Sigmoid colon (tissue), 7 donors: ENCODE results near the gene KRT31. TPM values are rescaled to one million over a fixed set of nuclear protein-coding genes. Genes with fewer than 3 reads are reported as not detected.
A peak's percentile ranks its signal among the peaks of the same experiment; 100 is the strongest.
"Not testable (repeated sequence)": the region's sequence is repeated elsewhere in the genome, so short reads cannot be mapped to it uniquely, and the experiment has no call there.

Experiments
- DNase-seq: peaks from one replicate; pipeline ENCODE4 v3.0.0-alpha.2; 2019
- H3K27ac ChIP-seq, 4 donors: fragments of 200-600 bp; sonication (generic); one replicate each; pipeline ENCODE4 v1.5.1; 2016 to 2019; ENCODE audit warnings: mild to moderate bottlenecking in 1 of 4
- H3K27me3 ChIP-seq, 3 donors: fragments of 200-600 bp; sonication (generic); one replicate each; pipeline ENCODE4 v1.5.1; 2019; ENCODE audit warnings: mild to moderate bottlenecking in 1 of 3
- H3K36me3 ChIP-seq, 4 donors: fragments of 200-600 bp; sonication (generic); one replicate each; pipeline ENCODE4 v1.5.1; 2016 to 2019
- H3K4me1 ChIP-seq, 4 donors: fragments of 200-600 bp; sonication (generic); one replicate each; pipeline ENCODE4 v1.5.1; 2017 to 2019
- H3K4me3 ChIP-seq, 4 donors: fragments of 200-600 bp; sonication (generic); one replicate each; pipeline ENCODE4 v1.5.1; 2017 to 2019; ENCODE audit warnings: mild to moderate bottlenecking in 2 of 4, moderate library complexity in 1 of 4
- H3K9me3 ChIP-seq, 4 donors: fragments of 200-600 bp in 3 of 4; sonication (generic) in 3 of 4; one replicate each; pipeline versions ENCODE4 v1.5.1 to v1.6.1; 2013 to 2019
- EP300 ChIP-seq, 4 donors: sonication (generic); formaldehyde crosslinking; IDR thresholded peaks; one replicate each; pipeline ENCODE4 v1.6.1; 2017; ENCODE audit warnings: antibody characterized with exemption in 4 of 4
- POLR2A ChIP-seq, 2 donors: fragments of 450-650 bp; IDR thresholded peaks; one replicate each; pipeline ENCODE4 v1.6.1; 2016; ENCODE audit warnings: antibody characterized with exemption in 2 of 2, mild to moderate bottlenecking in 2 of 2, moderate library complexity in 2 of 2
- POLR2AphosphoS5 ChIP-seq, 4 donors: sonication (generic); formaldehyde crosslinking; IDR thresholded peaks; one replicate each; pipeline ENCODE4 v1.6.1; 2017; ENCODE audit warnings: antibody characterized with exemption in 4 of 4
- WGBS, 2 donors: extraction: QIAGEN DNeasy Blood & Tissue Kit; methylation state at CpG; one replicate each; pipeline ENCODE4 v1.1.7; 2013; 5-methylcytosine and 5-hydroxymethylcytosine counted together
- intact Hi-C: fragments of 100-400 bp; cut with DNase I; formaldehyde crosslinking; loops from one replicate; pipeline ENCODE4 v1.15.1; 2023
- polyA plus RNA-seq, 3 donors: library from polyadenylated mRNA; stranded (reverse); fragments of 200-250 nt; gene quantifications; one replicate each; pipeline ENCODE4 v1.2.3, GENCODE V29; 2013
- total RNA-seq, 4 donors: library from RNA; depleted of rRNA; stranded (reverse); fragments of >200 nt; gene quantifications; one replicate each; pipeline ENCODE4 v1.1.0, GENCODE V29; 2016
- TF ChIP-seq, protein P1 (sequence below), 4 experiments: fragments of 450-650 bp in 3 of 4; fragments of 200-600 bp in 1 of 4; IDR thresholded peaks; one replicate each; pipeline ENCODE4 v1.5.1; 2016 to 2019; ENCODE audit warnings: antibody characterized with exemption in 4 of 4, mild to moderate bottlenecking in 3 of 4, moderate library complexity in 2 of 4
- donor health status: healthy with polysubstance abuse.
- donor health status: Bipolar disorder and iron deficiency.
- donor health status: healthy.

KRT31 gene
- total and polyA plus RNA-seq, 7 donors = not detected

DNA sequence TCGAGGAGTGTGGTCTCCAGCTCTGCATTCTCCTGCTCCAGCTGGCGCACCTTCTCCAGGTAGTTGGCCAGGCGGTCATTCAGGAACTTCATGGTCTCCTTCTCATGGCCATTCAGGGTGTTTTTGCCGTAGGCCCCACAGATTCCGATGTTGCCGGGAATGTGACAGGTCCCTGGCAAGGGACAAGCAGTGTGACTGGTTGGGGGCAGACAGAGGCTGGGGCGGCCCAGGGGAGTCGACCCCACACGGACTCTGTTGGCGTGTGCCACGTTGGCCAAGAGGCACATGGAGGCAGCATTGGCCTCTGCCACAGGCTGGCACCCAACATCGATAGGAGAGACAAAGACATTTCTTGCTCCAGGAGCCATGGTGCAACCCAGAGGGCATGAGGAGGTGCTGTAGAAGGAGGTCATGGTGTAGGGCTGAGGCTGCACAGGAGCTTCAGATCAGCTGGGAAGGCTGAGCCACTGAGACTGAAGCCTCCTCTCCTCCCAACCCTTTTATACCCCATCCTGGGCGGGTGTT is 26.8 kb upstream of the KRT31 start, which contains the start of gene KRT37:
KRT37 (minus strand) TSS at position 475 of the 525 bp plus-strand sequence; CDS start at position 413, 62 bp downstream.
- no peaks in the 10 kb centered on the region for H3K36me3 ChIP-seq
- TF ChIP-seq EP300 (IDR thresholded peaks at IDR 0.05) = no peak
- TF ChIP-seq, protein P1, sequence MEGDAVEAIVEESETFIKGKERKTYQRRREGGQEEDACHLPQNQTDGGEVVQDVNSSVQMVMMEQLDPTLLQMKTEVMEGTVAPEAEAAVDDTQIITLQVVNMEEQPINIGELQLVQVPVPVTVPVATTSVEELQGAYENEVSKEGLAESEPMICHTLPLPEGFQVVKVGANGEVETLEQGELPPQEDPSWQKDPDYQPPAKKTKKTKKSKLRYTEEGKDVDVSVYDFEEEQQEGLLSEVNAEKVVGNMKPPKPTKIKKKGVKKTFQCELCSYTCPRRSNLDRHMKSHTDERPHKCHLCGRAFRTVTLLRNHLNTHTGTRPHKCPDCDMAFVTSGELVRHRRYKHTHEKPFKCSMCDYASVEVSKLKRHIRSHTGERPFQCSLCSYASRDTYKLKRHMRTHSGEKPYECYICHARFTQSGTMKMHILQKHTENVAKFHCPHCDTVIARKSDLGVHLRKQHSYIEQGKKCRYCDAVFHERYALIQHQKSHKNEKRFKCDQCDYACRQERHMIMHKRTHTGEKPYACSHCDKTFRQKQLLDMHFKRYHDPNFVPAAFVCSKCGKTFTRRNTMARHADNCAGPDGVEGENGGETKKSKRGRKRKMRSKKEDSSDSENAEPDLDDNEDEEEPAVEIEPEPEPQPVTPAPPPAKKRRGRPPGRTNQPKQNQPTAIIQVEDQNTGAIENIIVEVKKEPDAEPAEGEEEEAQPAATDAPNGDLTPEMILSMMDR (IDR thresholded peaks at IDR 0.05) = no peak
- TF ChIP-seq POLR2A (IDR thresholded peaks at IDR 0.05) = no peak
- no peak for TF ChIP-seq POLR2AphosphoS5 (IDR thresholded peaks at IDR 0.05)
- peaks cover 0 to 13% (median 11%) of the 10 kb centered on the region in 4 donors for H3K4me1 ChIP-seq
- H3K27me3 ChIP-seq = peaks cover 0 to 16% (median 0%) of the 10 kb centered on the region in 3 donors
- no peaks in the 10 kb centered on the region for H3K9me3 ChIP-seq
- intact Hi-C loops = no loop called here
- H3K4me3 ChIP-seq = no peak within 1 kb of the TSS
- WGBS, 2 donors = 93 to 94% methylated on average over 13 of the region's 13 CpGs
- no peak for DNase-seq
- H3K27ac ChIP-seq = no peak within 1 kb of the TSS

DNA sequence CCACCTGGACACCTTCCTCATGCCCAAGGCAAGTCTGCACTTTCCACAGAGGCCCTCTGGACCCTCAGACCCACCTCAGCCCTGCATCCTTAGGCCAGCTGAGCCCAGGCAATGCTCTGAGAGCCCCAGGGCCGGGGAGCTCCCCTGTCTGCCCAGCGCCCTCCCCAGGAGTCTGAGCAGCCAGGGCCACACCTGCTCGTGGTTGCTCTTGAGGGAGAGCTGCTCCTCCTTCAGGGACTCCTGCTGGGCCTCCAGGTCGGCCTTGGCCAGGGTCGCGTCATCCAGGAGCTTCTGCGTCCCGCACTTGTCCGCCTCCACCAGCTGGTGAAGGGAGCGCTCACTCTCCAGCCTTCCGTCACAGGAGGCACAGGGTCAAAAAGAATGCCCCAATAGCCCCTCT is 25.2 kb upstream of the KRT31 start:
- H3K36me3 ChIP-seq, DNase-seq, H3K4me3 ChIP-seq, H3K9me3 ChIP-seq, intact Hi-C loops, H3K27ac ChIP-seq: not testable (repeated sequence)
- Histone ChIP-seq H3K4me1 (peaks cover 0 to 13% (median 11%) of the 10 kb centered on the region in 4 donors), H3K27me3 (peaks cover 0 to 21% (median under 1%) of the 10 kb centered on the region in 3 donors)
- whole genome bisulfite sequencing, 2 donors = 84 to 86% methylated on average over 11 of the region's 11 CpGs

DNA sequence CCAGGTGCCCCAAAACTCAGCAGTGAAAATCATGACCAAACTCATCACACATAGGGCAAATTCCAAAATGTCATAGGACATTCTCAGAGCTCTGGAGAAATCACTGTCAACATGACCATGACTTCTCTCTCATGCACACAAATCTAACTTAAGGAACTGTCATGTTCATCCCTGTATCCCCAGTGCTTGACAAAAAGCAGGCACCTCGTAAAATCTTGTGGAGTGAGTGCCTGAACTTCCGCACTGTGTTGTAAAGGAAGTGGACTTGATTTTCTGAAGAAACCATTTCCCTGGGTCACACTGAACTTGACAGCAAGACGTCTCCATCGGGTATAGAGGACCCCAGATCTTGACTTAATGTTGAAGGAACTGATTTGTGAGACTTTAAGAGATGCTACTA is 24.2 kb upstream of the KRT31 start:
- no peak for DNase-seq
- Histone ChIP-seq H3K4me3 (no peak overlapping the region), H3K4me1 (peaks cover 0 to 13% (median 11%) of the 10 kb centered on the region in 4 donors), H3K9me3 (no peaks in the 10 kb centered on the region), H3K27me3 (peaks cover 0 to 26% (median 3%) of the 10 kb centered on the region in 3 donors), H3K27ac (no peak overlapping the region), H3K36me3 (no peaks in the 10 kb centered on the region)
- intact Hi-C loops = no loop called here
- WGBS, 2 donors = 59 to 68% methylated on average over 4 of the region's 4 CpGs
- TF ChIP-seq POLR2A (IDR thresholded peaks at IDR 0.05) (no peak), POLR2AphosphoS5 (IDR thresholded peaks at IDR 0.05) (peak in 3 of 4 donors; percentile 49 to 73 (median 66))

DNA sequence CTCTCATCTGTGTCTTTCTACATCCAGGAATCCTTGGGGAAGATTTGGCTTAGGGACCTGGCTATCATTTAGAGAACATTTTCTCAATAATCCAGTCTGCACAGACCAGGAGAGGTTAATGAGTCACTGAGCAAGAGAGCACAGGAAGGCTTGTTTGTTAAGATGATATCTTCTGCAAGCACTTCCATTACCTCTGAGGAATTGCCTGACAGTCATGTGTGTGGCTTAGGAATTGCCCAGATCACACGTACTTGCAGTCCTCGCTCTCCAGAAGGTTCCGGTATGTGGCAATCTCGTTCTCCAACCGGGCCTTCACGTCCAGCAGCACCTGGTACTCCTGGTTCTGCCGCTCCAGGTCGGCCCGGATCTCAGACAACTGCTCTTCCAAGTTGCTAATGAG is 23.7 kb upstream of the KRT31 start:
- H3K9me3 ChIP-seq = no peaks in the 10 kb centered on the region
- H3K4me1 ChIP-seq = peaks cover 0 to 13% (median 12%) of the 10 kb centered on the region in 4 donors
- peaks cover 0 to 26% (median 3%) of the 10 kb centered on the region in 3 donors for H3K27me3 ChIP-seq
- H3K27ac ChIP-seq = no peak overlapping the region
- 71 to 72% methylated on average over 9 of the region's 9 CpGs for WGBS, 2 donors
- H3K4me3 ChIP-seq = no peak overlapping the region
- TF ChIP-seq POLR2A (IDR thresholded peaks at IDR 0.05) = no peak
- TF ChIP-seq EP300 (IDR thresholded peaks at IDR 0.05) = no peak
- TF ChIP-seq, protein P1 (IDR thresholded peaks at IDR 0.05) = no peak
- TF ChIP-seq POLR2AphosphoS5 (IDR thresholded peaks at IDR 0.05) = no peak
- H3K36me3 ChIP-seq = no peaks in the 10 kb centered on the region
- DNase-seq = no peak
- intact Hi-C loops = no loop called here

DNA sequence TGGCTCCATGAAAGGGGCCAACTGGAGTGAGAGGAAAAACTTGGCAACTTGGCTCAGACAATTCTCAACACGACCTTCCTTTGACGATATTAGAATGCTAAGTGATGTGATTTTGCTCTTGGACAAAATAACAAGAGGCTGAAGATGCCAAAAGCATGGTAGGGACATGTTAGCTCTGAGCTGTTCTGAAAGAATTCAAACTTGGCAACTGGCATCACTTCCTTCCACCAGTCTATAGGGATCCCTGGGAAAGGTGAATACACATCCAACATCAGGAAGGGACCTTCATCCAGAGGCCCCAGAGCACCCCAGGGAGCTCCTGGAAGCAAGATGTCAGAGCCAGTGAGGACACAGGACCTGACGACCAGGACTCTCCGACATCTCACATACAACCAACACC is 22.7 kb upstream of the KRT31 start:
- Histone ChIP-seq H3K9me3 (no peaks in the 10 kb centered on the region), H3K4me1 (peaks cover 0 to 17% (median 12%) of the 10 kb centered on the region in 4 donors), H3K27me3 (peaks cover 0 to 26% (median 3%) of the 10 kb centered on the region in 3 donors), H3K27ac (no peak overlapping the region), H3K4me3 (no peak overlapping the region), H3K36me3 (no peaks in the 10 kb centered on the region)
- TF ChIP-seq POLR2A (IDR thresholded peaks at IDR 0.05) (no peak), POLR2AphosphoS5 (IDR thresholded peaks at IDR 0.05) (no peak), EP300 (IDR thresholded peaks at IDR 0.05) (no peak)
- TF ChIP-seq, protein P1 (IDR thresholded peaks at IDR 0.05) = no peak
- WGBS, 2 donors = 75 to 83% methylated on average over 4 of the region's 4 CpGs
- DNase-seq = no peak
- intact Hi-C loops = no loop called here

DNA sequence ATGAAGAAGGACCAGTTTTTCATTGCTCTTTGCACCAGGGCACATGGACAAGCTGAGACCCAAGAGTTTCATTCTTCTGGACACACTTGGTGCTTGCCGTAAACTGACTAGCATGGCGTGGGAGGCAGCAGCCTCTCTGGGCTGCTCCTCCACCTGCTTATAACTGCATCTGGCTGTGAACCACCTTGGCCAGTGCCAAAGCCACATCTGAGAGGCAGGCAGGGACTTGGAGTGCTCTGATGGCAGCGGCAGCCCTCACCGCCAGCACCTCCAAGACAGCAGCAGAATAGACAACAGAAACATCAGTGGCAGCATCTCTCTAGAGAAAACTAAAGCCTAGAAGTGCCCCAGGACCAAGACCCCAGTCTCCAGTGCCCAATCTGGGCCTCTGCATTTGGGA is 22.3 kb upstream of the KRT31 start:
- Histone ChIP-seq H3K4me3 (no peak overlapping the region), H3K27ac (no peak overlapping the region), H3K27me3 (peaks cover 0 to 23% (median 3%) of the 10 kb centered on the region in 3 donors), H3K36me3 (no peaks in the 10 kb centered on the region), H3K4me1 (peaks cover 0 to 17% (median 12%) of the 10 kb centered on the region in 4 donors), H3K9me3 (no peaks in the 10 kb centered on the region)
- TF ChIP-seq EP300 (IDR thresholded peaks at IDR 0.05) = no peak
- TF ChIP-seq POLR2A (IDR thresholded peaks at IDR 0.05) = no peak
- no peak for TF ChIP-seq POLR2AphosphoS5 (IDR thresholded peaks at IDR 0.05)
- TF ChIP-seq, protein P1 (IDR thresholded peaks at IDR 0.05) = no peak
- no peak for DNase-seq
- WGBS, 2 donors = 83 to 94% methylated on average over 4 of the region's 4 CpGs
- intact Hi-C loops = no loop called here
